ENCODE data around the gene KIF20A. TPM values are rescaled to one million over a fixed set of nuclear protein-coding genes. Genes with fewer than 3 reads are reported as not detected.

The KIF20A gene
- total RNA-seq, 4 donors from 2014 or later = 33.8 TPM; not detected in 3

DNA sequence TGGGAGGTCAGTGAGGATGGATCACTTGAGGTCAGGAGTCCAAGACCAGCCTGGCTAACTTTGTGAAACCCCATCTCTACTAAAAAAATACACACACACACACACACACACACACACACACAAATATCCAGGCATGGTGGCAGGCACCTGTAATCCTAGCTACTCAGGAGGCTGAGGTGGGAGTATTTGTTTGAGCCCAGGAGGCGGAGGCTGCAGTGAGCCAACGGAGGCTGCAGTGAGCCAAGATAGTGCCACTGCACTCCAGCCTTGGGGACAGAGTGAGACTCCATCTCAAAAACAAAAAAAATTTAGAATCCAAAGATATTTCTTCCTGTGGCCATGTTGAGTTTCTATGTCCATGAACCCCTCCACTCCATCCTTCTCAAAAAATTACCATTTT lies 55.7 kb downstream of the KIF20A start:
- no peak overlapping the region for H3K4me3 ChIP-seq
- intact Hi-C loops (cut with DNase I; ENCODE audit: low total_unique reads) = no loop called here
- no peak for DNase-seq
- no peak overlapping the region for H3K27ac ChIP-seq
- H3K9me3 ChIP-seq = no peaks in the 10 kb centered on the region
- TF ChIP-seq CTCF (IDR thresholded peaks at IDR 0.05) (no peak), POLR2A (IDR thresholded peaks at IDR 0.05) (no peak)
- H3K36me3 ChIP-seq = no peaks in the 10 kb centered on the region
- H3K4me1 ChIP-seq = no peaks in the 10 kb centered on the region
- H3K27me3 ChIP-seq = no peaks in the 10 kb centered on the region

Other genes starting within 250 kb of the KIF20A start
- 100 to 1,000 TPM in 1 of 4 donors, 10 to 100 TPM in 3; 40.6 to 104 (median 58.1) TPM for gene FAM13B, start 146.0 kb upstream of the KIF20A start, total RNA-seq
- not detected for gene WNT8A, start 95.1 kb upstream of the KIF20A start, total RNA-seq
- 1 to 10 TPM in 2 of 4 donors, under 1 TPM in 1, not detected in 1; 0.26 to 9.2 (median 2.0) TPM for gene NME5, start 39.7 kb upstream of the KIF20A start, total RNA-seq
- gene BRD8, start 482 bp upstream of the KIF20A start, total RNA-seq = 10 to 100 TPM; 23.2 to 69.8 (median 58.9) TPM
- 10 to 100 TPM in 3 of 4 donors, 1 to 10 TPM in 1; 7.1 to 58.1 (median 16.0) TPM for gene CDC23, start 34.2 kb downstream of the KIF20A start, total RNA-seq
- gene GFRA3, start 95.5 kb downstream of the KIF20A start, total RNA-seq = 1 to 10 TPM in 1 of 4 donors, under 1 TPM in 1, not detected in 2; 0.30 to 1.2 TPM
- gene CDC25C, start 152.7 kb downstream of the KIF20A start, total RNA-seq = 1 to 10 TPM in 1 of 4 donors, not detected in 3; 4.6 TPM
- gene FAM53C, start 159.2 kb downstream of the KIF20A start, total RNA-seq = 10 to 100 TPM; 20.0 to 54.4 (median 26.4) TPM
- 10 to 100 TPM; 21.8 to 96.4 (median 51.5) TPM for gene KDM3B, start 173.6 kb downstream of the KIF20A start, total RNA-seq

Data from uterus (tissue), 4 donors.